Transverse colon (tissue), 4 donors: Measurements from ENCODE around the gene SELL. TPM values are rescaled to one million over a fixed set of nuclear protein-coding genes. Genes with fewer than 3 reads are reported as not detected.

Source experiments
- DNase-seq: peaks from one replicate; pipeline ENCODE4 v3.0.0-alpha.2; 2019
- H3K27ac ChIP-seq, 4 donors: fragments of 200-600 bp; sonication (generic); 2 replicates each; pipeline ENCODE4 v1.5.1; 2016 to 2018; ENCODE audit warnings: inconsistent platforms in 4 of 4
- H3K27me3 ChIP-seq: fragments of 200-600 bp; sonication (generic); 2 replicates; pipeline ENCODE4 v1.5.1; 2017; ENCODE audit warnings: inconsistent platforms
- H3K36me3 ChIP-seq, 4 donors: fragments of 200-600 bp; sonication (generic); 2 replicates each; pipeline ENCODE4 v1.5.1; 2017 to 2019; ENCODE audit warnings: inconsistent platforms in 4 of 4
- H3K4me1 ChIP-seq, 4 donors: fragments of 200-600 bp; sonication (generic); 2 replicates each; pipeline ENCODE4 v1.5.1; 2017 to 2020; ENCODE audit warnings: inconsistent platforms in 4 of 4
- H3K4me3 ChIP-seq, 4 donors: fragments of 200-600 bp; sonication (generic); 1 replicate in 1 of 4; 2 replicates in 3 of 4; pipeline versions ENCODE4 v1.5.1 to v1.6.1; 2017 to 2019; ENCODE audit warnings: inconsistent platforms in 4 of 4
- H3K9me3 ChIP-seq, 2 donors: fragments of 200-600 bp; sonication (generic); 2 replicates each; pipeline ENCODE4 v1.5.1; 2017 to 2019; ENCODE audit warnings: inconsistent platforms in 2 of 2
- CTCF ChIP-seq, 5 experiments: fragments of 200-600 bp in 3 of 5; fragments of 450-650 bp in 2 of 5; sonication (generic) in 3 of 5; IDR thresholded peaks; 1 replicate in 2 of 5; 2 replicates in 3 of 5; pipeline ENCODE4 v1.5.1; 2016 to 2017; ENCODE audit warnings: antibody characterized with exemption in 5 of 5, inconsistent platforms in 3 of 5, mild to moderate bottlenecking in 2 of 5, moderate library complexity in 1 of 5
- EP300 ChIP-seq: sonication (generic); formaldehyde crosslinking; IDR thresholded peaks from one replicate; pipeline ENCODE4 v1.6.1; 2017; ENCODE audit warnings: antibody characterized with exemption, low read depth
- POLR2A ChIP-seq: fragments of 450-650 bp; IDR thresholded peaks from one replicate; pipeline ENCODE4 v1.6.1; 2016; ENCODE audit warnings: antibody characterized with exemption, mild to moderate bottlenecking, moderate library complexity
- POLR2AphosphoS5 ChIP-seq, 3 donors: sonication (generic); formaldehyde crosslinking; IDR thresholded peaks; one replicate each; pipeline ENCODE4 v1.6.1; 2016; ENCODE audit warnings: antibody characterized with exemption in 3 of 3
- WGBS, 2 donors: methylation state at CpG; one replicate each; pipeline ENCODE4 v1.1.5; 2018; ENCODE audit warnings: low coverage in 1 of 2; 5-methylcytosine and 5-hydroxymethylcytosine counted together
- in situ Hi-C, 4 donors: fragments of 200-750 bp; cut with MboI; loops; one replicate each; pipeline versions ENCODE4 v1.15.0 to v1.15.1; 2017; ENCODE audit warnings: low sequenced_read_pairs in 3 of 4, low pct_ligation_motif_present in 1 of 4, low pct_unique_long_range_greater_than_20kb in 1 of 4
- intact Hi-C: fragments of 100-400 bp; cut with DNase I; formaldehyde crosslinking; loops from one replicate; pipeline ENCODE4 v1.15.1; 2023; ENCODE audit warnings: low total_unique reads
- total RNA-seq, 4 donors: library from RNA; depleted of rRNA; stranded (reverse); fragments of >200 nt; gene quantifications; one replicate each; pipeline ENCODE4 v1.1.0, GENCODE V29; 2016

The SELL gene
- total RNA-seq, 4 donors from 2014 or later: 0.55 to 6.4 (median 2.9) TPM; not detected in 1

- no peak for DNase-seq
- H3K36me3 ChIP-seq: no peaks in the 10 kb centered on the region
- no peaks in the 10 kb centered on the region for H3K27me3 ChIP-seq
- H3K27ac ChIP-seq: no peak overlapping the region
- intact Hi-C loops (no loop called here), in situ Hi-C loops (loop anchor here in 1 of 4 donors (10.0 kb wide), 1 partner anchor 97 kb away; no protein-coding TSS in a partner anchor)
- TF ChIP-seq EP300: no peak
- no peak for TF ChIP-seq POLR2AphosphoS5 (IDR thresholded peaks at IDR 0.05)
- TF ChIP-seq POLR2A: no peak
- TF ChIP-seq CTCF (IDR thresholded peaks at IDR 0.05): no peak
- H3K4me3 ChIP-seq: no peak overlapping the region
- no peaks in the 10 kb centered on the region for H3K9me3 ChIP-seq
- peaks cover 0 to 1% (median 0%) of the 10 kb centered on the region in 4 donors for H3K4me1 ChIP-seq
- WGBS, 2 donors: 91 to 93% methylated on average over 2 of the region's 2 CpGs
Observed at GRCh38 chr1:169701261-169702005, 10.0 kb downstream of the SELL start.

- Histone ChIP-seq H3K4me3 (no peak overlapping the region), H3K27me3 (no peaks in the 10 kb centered on the region), H3K36me3 (no peaks in the 10 kb centered on the region), H3K9me3 (no peaks in the 10 kb centered on the region), H3K4me1 (peaks cover 0 to 4% (median 0%) of the 10 kb centered on the region in 4 donors), H3K27ac (no peak overlapping the region)
- in situ Hi-C loops: loop anchor here in 1 of 4 donors (10.0 kb wide), 1 partner anchor 95 kb away; no protein-coding TSS in a partner anchor
- 70 to 77% methylated on average over 3 of the region's 3 CpGs for WGBS, 2 donors
- no peak for DNase-seq
- intact Hi-C loops: no loop called here
- TF ChIP-seq POLR2A (no peak), POLR2AphosphoS5 (IDR thresholded peaks at IDR 0.05) (no peak), CTCF (IDR thresholded peaks at IDR 0.05) (no peak), EP300 (no peak)
Observed at GRCh38 chr1:169699707-169700106, 11.7 kb downstream of the SELL start.

GRCh38 chr1:169698976-169699375 lies 12.4 kb downstream of the SELL start:
- TF ChIP-seq CTCF (IDR thresholded peaks at IDR 0.05) (no peak), POLR2AphosphoS5 (IDR thresholded peaks at IDR 0.05) (no peak), EP300 (no peak), POLR2A (no peak)
- WGBS, 2 donors: 65 to 73% methylated on average over 2 to 3 of the region's 3 CpGs

GRCh38 chr1:169697755-169698154 lies 13.7 kb downstream of the SELL start:
- Histone ChIP-seq H3K4me1 (peaks cover 0 to 10% (median 0%) of the 10 kb centered on the region in 4 donors), H3K27ac (no peak overlapping the region), H3K9me3 (no peaks in the 10 kb centered on the region), H3K4me3 (no peak overlapping the region), H3K27me3 (no peaks in the 10 kb centered on the region), H3K36me3 (no peaks in the 10 kb centered on the region)
- in situ Hi-C loops: no loop called here
- TF ChIP-seq POLR2AphosphoS5 (IDR thresholded peaks at IDR 0.05) (no peak), POLR2A (no peak), CTCF (IDR thresholded peaks at IDR 0.05) (no peak), EP300 (no peak)
- no peak for DNase-seq
- WGBS, 2 donors: 69% methylated on average over 1 of the region's 1 CpG; no CpG with 5 or more reads in 1 of the 2 donors
- intact Hi-C loops: no loop called here

More at GRCh38 chr1:169698976-169699375, 12.4 kb downstream of the SELL start:
- H3K27ac ChIP-seq: no peak overlapping the region
- no peak overlapping the region for H3K4me3 ChIP-seq
- H3K9me3 ChIP-seq: no peaks in the 10 kb centered on the region
- peaks cover 0 to 4% (median 0%) of the 10 kb centered on the region in 4 donors for H3K4me1 ChIP-seq
- no peak for DNase-seq
- intact Hi-C loops (no loop called here), in situ Hi-C loops (no loop called here)
- H3K36me3 ChIP-seq: no peaks in the 10 kb centered on the region
- H3K27me3 ChIP-seq: no peaks in the 10 kb centered on the region
